ENCODE data around the gene TTLL7. TPM values are rescaled to one million over a fixed set of nuclear protein-coding genes. Genes with fewer than 3 reads are reported as not detected.

TTLL7 gene
- total RNA-seq, 2 donors from 2014 or later: 10.8 to 17.4 TPM

- Histone ChIP-seq H3K36me3 (no peaks in the 10 kb centered on the region), H3K4me1 (peaks cover 0 to 6% of the 10 kb centered on the region in 2 donors), H3K4me3 (peak overlapping the region; percentile 90 to 91), H3K27me3 (no peaks in the 10 kb centered on the region), H3K27ac (peak overlapping the region; percentile 86 to 89), H3K9me3 (no peaks in the 10 kb centered on the region)
- TF ChIP-seq CTCF (IDR thresholded peaks at IDR 0.05): no peak
- DNase-seq (ENCODE audit: low spot score): peak; percentile 74
Measured at GRCh38 chr1:83999316-83999819, 436 bp upstream of the TTLL7 start.

GRCh38 chr1:83998205-83998497, 781 bp downstream of the TTLL7 start:
- peaks cover 0 to 6% of the 10 kb centered on the region in 2 donors for H3K4me1 ChIP-seq
- no peak for TF ChIP-seq CTCF (IDR thresholded peaks at IDR 0.05)
- H3K27ac ChIP-seq: peak overlapping the region; percentile 86 to 89
- peak overlapping the region; percentile 90 to 91 for H3K4me3 ChIP-seq
- H3K9me3 ChIP-seq: no peaks in the 10 kb centered on the region
- no peaks in the 10 kb centered on the region for H3K27me3 ChIP-seq
- DNase-seq (ENCODE audit: low spot score): no peak
- no peaks in the 10 kb centered on the region for H3K36me3 ChIP-seq

GRCh38 chr1:83997631-83998030, 1.3 kb downstream of the TTLL7 start:
- Histone ChIP-seq H3K36me3 (no peaks in the 10 kb centered on the region), H3K27ac (peak overlapping the region in 1 of 2 donors; percentile 89), H3K4me1 (peaks cover 0 to 6% of the 10 kb centered on the region in 2 donors), H3K4me3 (no peak overlapping the region), H3K9me3 (no peaks in the 10 kb centered on the region), H3K27me3 (no peaks in the 10 kb centered on the region)
- no peak for TF ChIP-seq CTCF (IDR thresholded peaks at IDR 0.05)
- no peak for DNase-seq (ENCODE audit: low spot score)

- Histone ChIP-seq H3K27ac (no peak overlapping the region), H3K9me3 (no peaks in the 10 kb centered on the region), H3K4me1 (peaks cover 0 to 3% of the 10 kb centered on the region in 2 donors), H3K27me3 (no peaks in the 10 kb centered on the region), H3K4me3 (no peak overlapping the region), H3K36me3 (no peaks in the 10 kb centered on the region)
- TF ChIP-seq CTCF (IDR thresholded peaks at IDR 0.05): no peak
- DNase-seq (ENCODE audit: low spot score): no peak
Measured at GRCh38 chr1:83996621-83997020, 2.3 kb downstream of the TTLL7 start.

GRCh38 chr1:83996191-83996590, 2.7 kb downstream of the TTLL7 start:
- Histone ChIP-seq H3K36me3 (no peaks in the 10 kb centered on the region), H3K9me3 (no peaks in the 10 kb centered on the region), H3K4me3 (no peak overlapping the region), H3K27ac (no peak overlapping the region), H3K4me1 (no peaks in the 10 kb centered on the region), H3K27me3 (no peaks in the 10 kb centered on the region)
- no peak for DNase-seq (ENCODE audit: low spot score)
- TF ChIP-seq CTCF (IDR thresholded peaks at IDR 0.05): no peak

- Histone ChIP-seq H3K4me1 (no peaks in the 10 kb centered on the region), H3K4me3 (no peak overlapping the region), H3K27ac (no peak overlapping the region), H3K27me3 (no peaks in the 10 kb centered on the region), H3K36me3 (no peaks in the 10 kb centered on the region), H3K9me3 (no peaks in the 10 kb centered on the region)
- TF ChIP-seq CTCF (IDR thresholded peaks at IDR 0.05): no peak
- no peak for DNase-seq (ENCODE audit: low spot score)
Measured at GRCh38 chr1:83995649-83996048, 3.3 kb downstream of the TTLL7 start.
